ENCODE data around the gene ANKRD10.

The ANKRD10 gene

GRCh38 chr13:110834572-110834971 lies 80.3 kb downstream of the ANKRD10 start:
- DNase-seq (ENCODE audit: low read depth in 2 of 2, low spot score in 1 of 2): no peak

DNA sequence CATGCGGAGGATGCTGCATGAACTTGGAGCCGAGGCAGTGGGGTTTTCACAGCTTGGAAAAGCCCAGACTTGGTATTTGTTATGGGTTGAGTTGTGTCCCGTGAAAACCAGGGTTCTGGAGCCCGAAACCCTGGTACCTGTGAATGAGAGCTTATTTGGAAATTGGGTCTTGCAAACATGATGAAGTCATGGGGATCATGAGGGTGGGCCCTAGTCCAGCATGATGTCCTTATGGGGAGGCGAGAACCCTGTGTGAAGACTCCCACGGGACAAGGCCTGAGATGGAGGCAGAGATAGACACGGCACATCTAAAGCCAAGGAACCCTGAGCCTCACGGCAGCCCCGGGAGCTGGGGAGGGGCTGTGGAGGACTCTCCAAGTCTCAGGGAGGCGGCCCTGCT lies 82.3 kb downstream of the ANKRD10 start:
- DNase-seq (ENCODE audit: low read depth in 2 of 2, low spot score in 1 of 2): no peak

DNA sequence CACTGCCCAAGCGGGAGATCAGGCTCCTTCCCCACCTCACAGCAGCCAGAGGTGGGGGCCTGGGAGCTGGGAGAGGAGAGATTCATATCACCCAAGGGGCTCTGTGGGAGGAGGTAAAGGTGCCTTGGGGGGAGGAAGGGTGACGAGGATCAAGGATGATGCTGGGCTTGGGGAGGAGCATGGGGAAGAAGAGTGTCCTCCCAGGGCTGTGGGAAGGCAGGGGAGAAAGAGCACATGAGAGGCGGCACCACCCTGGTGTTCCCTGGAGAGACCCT lies 82.7 kb downstream of the ANKRD10 start:
- no peak for DNase-seq (ENCODE audit: low read depth in 2 of 2, low spot score in 1 of 2)

- DNase-seq (ENCODE audit: low read depth in 2 of 2, low spot score in 1 of 2): no peak
Measured at GRCh38 chr13:110831437-110832204, 83.2 kb downstream of the ANKRD10 start.

DNA sequence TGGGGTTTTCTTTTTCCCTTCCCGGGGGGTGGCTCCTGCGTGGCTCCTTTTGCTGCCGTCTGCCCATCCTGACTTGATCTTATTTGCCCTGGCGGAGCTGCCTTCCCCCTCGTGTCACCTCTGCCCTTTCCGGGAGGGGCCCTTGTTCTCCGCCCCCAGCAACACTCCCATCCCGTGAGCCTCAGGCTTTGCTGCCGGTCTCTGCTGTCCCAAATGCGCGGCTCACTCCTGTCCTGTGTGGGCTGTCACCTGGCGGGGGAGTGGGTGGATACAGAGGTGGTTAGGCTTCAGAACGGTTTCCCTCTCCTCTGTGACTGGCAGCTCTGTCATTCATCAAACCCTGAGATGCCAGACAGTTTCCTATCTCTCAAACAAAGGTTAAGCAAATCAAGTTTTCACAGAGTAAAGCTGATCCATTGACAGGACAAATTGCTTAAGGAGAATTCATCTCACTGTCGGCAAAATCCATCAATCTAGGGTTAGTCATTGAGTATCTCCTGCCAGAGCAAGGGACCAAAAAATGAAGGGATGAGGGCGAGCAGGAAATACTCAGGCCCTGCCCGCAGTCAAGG lies 84.0 kb downstream of the ANKRD10 start:
- no peak for DNase-seq (ENCODE audit: low read depth in 2 of 2, low spot score in 1 of 2)

DNA sequence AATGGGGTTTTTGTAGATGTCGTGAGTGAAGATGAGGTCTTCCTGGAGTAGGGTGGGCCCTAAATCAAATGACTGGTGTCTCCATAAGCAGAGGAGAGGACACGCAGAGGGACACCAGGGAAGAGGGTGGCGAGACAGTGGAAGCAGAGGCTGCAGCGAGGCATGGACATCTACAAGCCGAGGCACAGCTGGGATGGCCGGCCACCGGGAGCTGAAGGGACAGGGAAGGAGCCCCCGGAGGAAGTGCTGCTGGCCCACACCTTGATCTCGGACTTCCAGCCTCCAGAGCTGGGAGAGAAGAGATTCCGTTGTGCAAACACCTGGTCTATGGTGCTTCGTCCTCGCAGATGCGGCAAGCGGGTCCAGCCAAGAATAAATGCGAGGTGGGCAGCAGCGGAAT lies 84.5 kb downstream of the ANKRD10 start:
- DNase-seq (ENCODE audit: low read depth in 2 of 2, low spot score in 1 of 2): no peak

GRCh38 chr13:110829486-110829885 lies 85.4 kb downstream of the ANKRD10 start:
- DNase-seq (ENCODE audit: low read depth in 2 of 2, low spot score in 1 of 2): no peak

GRCh38 chr13:110828705-110829104 lies 86.2 kb downstream of the ANKRD10 start:
- no peak for DNase-seq (ENCODE audit: low read depth in 2 of 2, low spot score in 1 of 2)

Data from stimulated activated CD8-positive, alpha-beta memory T cell treated with anti-CD3 and anti-CD28 coated beads, Interleukin-4, amount 100 ng/mL, for 1 hour (primary cell).